Measurements from ENCODE around the gene ABHD17B.
A peak's percentile ranks its signal among the peaks of the same experiment; 100 is the strongest.

The ABHD17B gene

DNA sequence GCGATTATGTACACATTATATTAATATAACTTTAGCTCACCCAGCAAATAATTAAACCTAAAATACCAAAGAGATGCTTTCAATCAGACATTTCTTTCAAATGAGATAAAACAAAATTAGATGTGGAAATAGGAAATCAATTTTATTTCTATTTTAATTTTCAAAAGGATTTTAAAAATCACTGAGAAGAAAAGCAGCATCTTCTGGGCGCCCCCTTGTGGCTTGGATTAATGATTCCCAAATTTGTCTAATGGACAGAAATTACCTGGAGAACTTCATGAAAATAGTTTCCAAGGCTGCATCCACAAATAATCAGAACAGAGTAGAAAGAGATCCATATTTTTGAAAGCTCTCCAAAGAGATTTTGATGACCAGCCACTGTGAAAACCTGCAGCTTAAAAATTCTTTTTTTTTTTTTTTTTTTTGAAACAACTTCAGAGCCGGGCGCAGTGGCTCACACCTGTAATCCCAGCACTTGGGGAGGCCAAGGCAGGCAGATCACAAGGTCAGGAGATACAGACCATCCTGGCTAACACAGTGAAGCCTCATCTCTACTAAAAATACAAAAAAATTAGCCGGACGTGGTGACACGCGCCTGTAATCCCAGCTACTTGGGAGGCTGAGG lies 91.8 kb downstream of the ABHD17B start:
- peak; percentile 56 for DNase-seq (ENCODE audit: low read depth)

DNA sequence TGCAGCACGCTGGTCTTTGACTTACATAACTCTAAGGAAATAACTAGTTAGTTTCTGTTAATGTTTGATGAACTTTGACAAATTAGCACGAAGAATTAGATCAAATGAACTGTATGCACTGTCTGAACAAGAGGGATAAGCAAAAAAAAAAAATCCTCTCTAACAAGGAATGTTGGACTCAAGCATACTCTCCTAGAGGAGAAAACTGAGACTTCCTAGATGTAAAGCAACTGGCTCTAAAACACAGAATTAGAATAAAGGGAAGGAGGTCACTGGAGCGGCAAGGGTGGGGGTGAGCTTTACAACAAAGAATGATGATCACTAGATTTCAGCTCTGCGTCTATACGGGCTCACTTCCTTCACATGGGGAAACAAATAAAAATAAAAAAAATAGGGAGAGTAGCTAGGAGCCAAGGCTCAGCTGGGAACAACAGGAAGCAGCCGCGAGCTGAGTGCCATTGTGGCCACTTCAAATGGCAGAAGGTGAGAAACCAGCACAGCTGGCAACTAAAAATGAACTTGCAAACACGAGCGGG lies 94.0 kb downstream of the ABHD17B start:
- DNase-seq (ENCODE audit: low read depth), result no peak
